Caco-2 (cell line): ENCODE data around the gene PRR11. TPM values are rescaled to one million over a fixed set of nuclear protein-coding genes. Genes with fewer than 3 reads are reported as not detected.
"Not testable (repeated sequence)": the region's sequence is repeated elsewhere in the genome, so short reads cannot be mapped to it uniquely, and the experiment has no call there.

Source experiments
- BruUV-seq: library from RNA; stranded (reverse); fragments of 400-500 nt; replicated peaks from 2 replicates; lab custom pipeline; 2021; lab: Mats Ljungman, UMichigan
- CTCF ChIA-PET: fragments of 300-600 bp; sonication (Branson Sonifier 250); formaldehyde crosslinking; loops from one replicate; lab custom pipeline; 2022; ENCODE audit warnings: antibody characterized with exemption; lab: Charles Lee
- POLR2A ChIA-PET: fragments of 300-600 bp; sonication (Branson Sonifier 250); formaldehyde crosslinking; loops from one replicate; lab custom pipeline; 2022; ENCODE audit warnings: antibody characterized with exemption; lab: Charles Lee
- DNase-seq, 2 experiments: peaks; one replicate each; pipeline versions ENCODE4 v3.0.0 to v3.0.0-alpha.2; 2020 to 2022
- H3K27me3 ChIP-seq: replicated peaks from 2 replicates; pipeline ENCODE4 v1.6.0; 2011; ENCODE audit warnings: low read length; ENCODE audit not compliant: control insufficient read depth, insufficient read depth
- H3K36me3 ChIP-seq: 2 replicates; pipeline ENCODE4 v1.5.1; 2011; ENCODE audit warnings: low read length; ENCODE audit not compliant: control insufficient read depth, insufficient read depth
- H3K4me1 ChIP-seq: fragments of 250-450 bp; sonication (Bioruptor Pico); 2 replicates; pipeline ENCODE4 v1.5.1; 2020; ENCODE audit warnings: mild to moderate bottlenecking
- H3K4me3 ChIP-seq: 2 replicates; pipeline ENCODE4 v1.5.1; 2011; ENCODE audit warnings: low read depth, mild to moderate bottlenecking, control low read depth, low read length
- H3K9me3 ChIP-seq: fragments of 250-450 bp; sonication (Bioruptor Pico); 2 replicates; pipeline ENCODE4 v1.5.1; 2020; ENCODE audit warnings: mild to moderate bottlenecking, moderate library complexity
- H3K27ac Mint-ChIP-seq: one replicate; pipeline ENCODE4 v1.8.0; 2022; ENCODE audit warnings: mixed read lengths; ENCODE audit not compliant: unreplicated experiment
- H3K27me3 Mint-ChIP-seq: one replicate; pipeline ENCODE4 v1.8.0; 2022; ENCODE audit warnings: mixed read lengths; ENCODE audit not compliant: insufficient read depth, unreplicated experiment
- H3K36me3 Mint-ChIP-seq: one replicate; pipeline ENCODE4 v1.8.0; 2022; ENCODE audit warnings: mild to moderate bottlenecking, mixed read lengths; ENCODE audit not compliant: insufficient read depth, unreplicated experiment
- H3K4me1 Mint-ChIP-seq: one replicate; pipeline ENCODE4 v1.8.0; 2022; ENCODE audit warnings: low read depth, mixed read lengths; ENCODE audit not compliant: unreplicated experiment
- H3K4me3 Mint-ChIP-seq: one replicate; pipeline ENCODE4 v1.8.0; 2022; ENCODE audit warnings: mild to moderate bottlenecking, moderate library complexity, mixed read lengths; ENCODE audit not compliant: unreplicated experiment
- H3K9me3 Mint-ChIP-seq: one replicate; pipeline ENCODE4 v1.8.0; 2022; ENCODE audit warnings: mixed read lengths; ENCODE audit not compliant: unreplicated experiment
- CTCF ChIP-seq, 2 experiments: fragments of 200-600 bp in 1 of 2; IDR thresholded peaks; 1 replicate in 1 of 2; 2 replicates in 1 of 2; pipeline versions ENCODE4 v1.5.1 to v1.8.0; 2011 to 2022; ENCODE audit warnings: antibody characterized with exemption in 1 of 2, control low read depth in 1 of 2, inconsistent platforms in 1 of 2, low read depth in 1 of 2, low read length in 1 of 2, mild to moderate bottlenecking in 1 of 2, moderate library complexity in 1 of 2; ENCODE audit not compliant: insufficient read depth in 1 of 2, severe bottlenecking in 1 of 2, unreplicated experiment in 1 of 2
- intact Hi-C: fragments of 100-400 bp; cut with micrococcal nuclease; formaldehyde crosslinking; loops from one replicate; pipeline ENCODE4 v1.10.0; 2022; ENCODE audit not compliant: unreplicated experiment
- total RNA-seq: library from RNA; stranded (reverse); gene quantifications from 2 replicates; pipeline ENCODE4 v1.2.3, GENCODE V29; 2022

The PRR11 gene
- total RNA-seq, 1 experiment from 2014 or later: 89.9 TPM

- Mint-ChIP-seq H3K4me1 (no peaks in the 10 kb centered on the region), H3K4me3 (no peak overlapping the region), H3K27me3 (no peaks in the 10 kb centered on the region), H3K9me3 (no peaks in the 10 kb centered on the region), H3K36me3 (peaks cover 55% of the 10 kb centered on the region), H3K27ac (no peak overlapping the region)
- no peaks in the 10 kb centered on the region for H3K27me3 ChIP-seq
- intact Hi-C loops: no loop called here
- POLR2A ChIA-PET: no interaction called here
- no peaks in the 10 kb centered on the region for H3K9me3 ChIP-seq
- H3K36me3 ChIP-seq: no peaks in the 10 kb centered on the region
- H3K4me3 ChIP-seq: no peak overlapping the region
- BruUV-seq: no TSS peak
- no peak for TF ChIP-seq CTCF (IDR thresholded peaks at IDR 0.05; ENCODE audit: insufficient read depth in 1 of 2, low read depth in 1 of 2, low read length in 1 of 2, severe bottlenecking in 1 of 2, unreplicated experiment in 1 of 2)
- no peak for DNase-seq
- CTCF ChIA-PET: no interaction called here
- no peaks in the 10 kb centered on the region for H3K4me1 ChIP-seq
Observed at GRCh38 chr17:59126809-59127417, 28.6 kb upstream of the PRR11 start.

GRCh38 chr17:59129814-59130213, 25.7 kb upstream of the PRR11 start:
- Histone ChIP-seq H3K9me3 (no peaks in the 10 kb centered on the region), H3K36me3 (no peaks in the 10 kb centered on the region), H3K4me1 (no peaks in the 10 kb centered on the region), H3K4me3 (no peak overlapping the region), H3K27me3 (no peaks in the 10 kb centered on the region)
- ChIA-PET CTCF (no interaction called here), POLR2A (no interaction called here)
- no peak for TF ChIP-seq CTCF (IDR thresholded peaks at IDR 0.05; ENCODE audit: insufficient read depth in 1 of 2, low read depth in 1 of 2, low read length in 1 of 2, severe bottlenecking in 1 of 2, unreplicated experiment in 1 of 2)
- no TSS peak for BruUV-seq
- no peak overlapping the region for H3K27ac Mint-ChIP-seq
- H3K4me3 Mint-ChIP-seq: no peak overlapping the region
- H3K4me1 Mint-ChIP-seq: no peaks in the 10 kb centered on the region
- no peak for DNase-seq
- H3K36me3 Mint-ChIP-seq: peaks cover 46% of the 10 kb centered on the region
- intact Hi-C loops: no loop called here
- H3K27me3 Mint-ChIP-seq: no peaks in the 10 kb centered on the region
- no peaks in the 10 kb centered on the region for H3K9me3 Mint-ChIP-seq

GRCh38 chr17:59131131-59131530, 24.4 kb upstream of the PRR11 start:
- no peaks in the 10 kb centered on the region for H3K36me3 ChIP-seq
- CTCF ChIA-PET: no interaction called here

DNA sequence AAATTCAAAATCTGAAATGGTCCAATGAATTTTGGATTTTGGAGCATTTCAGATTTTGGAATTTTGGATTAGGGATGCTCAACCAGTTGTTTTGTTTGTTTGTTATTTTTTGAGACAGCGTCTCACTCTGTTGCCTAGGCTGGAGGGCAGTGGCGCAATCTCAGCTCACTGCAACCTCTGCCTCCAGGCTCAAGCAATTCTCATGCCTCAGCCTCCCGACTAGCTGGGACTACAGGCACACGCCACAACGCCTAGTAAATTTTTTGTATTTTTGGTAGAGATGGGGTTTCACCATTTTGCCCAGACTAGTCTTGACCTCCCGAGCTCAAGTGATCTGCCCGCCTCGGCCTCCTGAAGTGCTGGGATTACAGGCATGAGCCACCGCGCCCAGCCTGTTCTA, 17.2 kb upstream of the PRR11 start:
- H3K9me3 Mint-ChIP-seq, POLR2A ChIA-PET, H3K4me3 ChIP-seq, H3K4me3 Mint-ChIP-seq, H3K4me1 ChIP-seq, H3K27ac Mint-ChIP-seq, DNase-seq, BruUV-seq, H3K27me3 ChIP-seq, CTCF ChIA-PET, H3K36me3 ChIP-seq, H3K4me1 Mint-ChIP-seq, H3K9me3 ChIP-seq, intact Hi-C loops, H3K27me3 Mint-ChIP-seq: not testable (repeated sequence)
- peaks cover 34% of the 10 kb centered on the region for H3K36me3 Mint-ChIP-seq

More at GRCh38 chr17:59131131-59131530, 24.4 kb upstream of the PRR11 start:
- Histone ChIP-seq H3K4me3 (no peak overlapping the region), H3K4me1 (no peaks in the 10 kb centered on the region), H3K27me3 (no peaks in the 10 kb centered on the region), H3K9me3 (no peaks in the 10 kb centered on the region)
- Mint-ChIP-seq H3K4me1 (no peaks in the 10 kb centered on the region), H3K9me3 (no peaks in the 10 kb centered on the region), H3K27ac (no peak overlapping the region), H3K36me3 (peaks cover 39% of the 10 kb centered on the region), H3K4me3 (no peak overlapping the region), H3K27me3 (no peaks in the 10 kb centered on the region)
- intact Hi-C loops: no loop called here
- no TSS peak for BruUV-seq
- no peak for TF ChIP-seq CTCF (IDR thresholded peaks at IDR 0.05; ENCODE audit: insufficient read depth in 1 of 2, low read depth in 1 of 2, low read length in 1 of 2, severe bottlenecking in 1 of 2, unreplicated experiment in 1 of 2)
- POLR2A ChIA-PET: interaction anchor here (1.1 kb wide), 1 partner anchor 24 kb away, joined by 4 read pairs; the partner anchor contains the start of genes PRR11 and SKA2
- no peak for DNase-seq
